ENCODE results near the gene C14orf180. TPM values are rescaled to one million over a fixed set of nuclear protein-coding genes. Genes with fewer than 3 reads are reported as not detected.

Gene C14orf180
- total RNA-seq, 1 experiment from 2014 or later: not detected

- H3K27me3 Mint-ChIP-seq (ENCODE audit: low read depth): no peaks in the 10 kb centered on the region
- no peaks in the 10 kb centered on the region for H3K36me3 Mint-ChIP-seq
- ATAC-seq (no peak), DNase-seq (ENCODE audit: low spot score) (no peak)
- no peak overlapping the region for H3K27ac Mint-ChIP-seq
- ChIA-PET POLR2A (no interaction called here), CTCF (interaction anchor here (1.1 to 1.5 kb wide), 2 partner anchors 30 to 48 kb away, joined by 4 read pairs; no protein-coding TSS in a partner anchor)
- no peak for TF ChIP-seq ZNF425 (CRISPR knock-in tag; conservative IDR thresholded peaks at IDR 0.05)
- no peak for TF ChIP-seq SMAD3 (CRISPR knock-in tag; IDR thresholded peaks at IDR 0.05; ENCODE audit: borderline replicate concordance)
- TF ChIP-seq ZNF138 (CRISPR knock-in tag; conservative IDR thresholded peaks at IDR 0.05): no peak
- TF ChIP-seq ELF4 (CRISPR knock-in tag; IDR thresholded peaks at IDR 0.05; ENCODE audit: low read depth): no peak
- no peak for TF ChIP-seq ZBTB43 (CRISPR knock-in tag; IDR thresholded peaks at IDR 0.05)
- no peak for TF ChIP-seq E2F4 (CRISPR knock-in tag; IDR thresholded peaks at IDR 0.05; ENCODE audit: borderline replicate concordance, low read depth)
- TF ChIP-seq ZNF396 (CRISPR knock-in tag; IDR thresholded peaks at IDR 0.05; ENCODE audit: borderline replicate concordance): no peak
- TF ChIP-seq CTCF (IDR thresholded peaks at IDR 0.05): no peak
- TF ChIP-seq ESRRA (CRISPR knock-in tag; IDR thresholded peaks at IDR 0.05; ENCODE audit: borderline replicate concordance): no peak
- no peak for TF ChIP-seq ZSCAN18 (CRISPR knock-in tag; IDR thresholded peaks at IDR 0.05)
- TF ChIP-seq CDX4 (CRISPR knock-in tag; IDR thresholded peaks at IDR 0.05; ENCODE audit: borderline replicate concordance): no peak
- TF ChIP-seq HMGXB4 (CRISPR knock-in tag; IDR thresholded peaks at IDR 0.05): no peak
- no peak for TF ChIP-seq ZNF671 (CRISPR knock-in tag; IDR thresholded peaks at IDR 0.05)
- no peak for TF ChIP-seq NFATC4 (CRISPR knock-in tag; IDR thresholded peaks at IDR 0.05)
- no peak for TF ChIP-seq PRRX2 (CRISPR knock-in tag; IDR thresholded peaks at IDR 0.05)
- TF ChIP-seq ETV6 (CRISPR knock-in tag; IDR thresholded peaks at IDR 0.05): no peak
- no peak for TF ChIP-seq ZNF263 (CRISPR knock-in tag; IDR thresholded peaks at IDR 0.05; ENCODE audit: low read depth)
- H3K4me3 Mint-ChIP-seq: no peak overlapping the region
- H3K4me1 Mint-ChIP-seq: no peaks in the 10 kb centered on the region
- no peaks in the 10 kb centered on the region for H3K9me3 Mint-ChIP-seq
Measured at GRCh38 chr14:104594310-104595046, 14.9 kb downstream of the C14orf180 start.
